Bronchial epithelial cell (primary cell): ENCODE measurements around the gene CCRL2. TPM values are rescaled to one million over a fixed set of nuclear protein-coding genes. Genes with fewer than 3 reads are reported as not detected.

ENCODE experiments used
- DNase-seq: peaks from one replicate; pipeline ENCODE4 v3.0.0-alpha.2; 2010; ENCODE audit warnings: low read depth
- FAIRE-seq: peaks from 2 replicates; lab custom pipeline; 2011; peaks lifted over from hg19 to GRCh38; lab: Jason Lieb, UNC
- H3K27me3 ChIP-seq: 2 replicates; pipeline ENCODE4 v1.5.1; 2011; ENCODE audit warnings: low read length; ENCODE audit not compliant: control insufficient read depth, insufficient read depth
- H3K36me3 ChIP-seq: 2 replicates; pipeline ENCODE4 v1.5.1; 2011; ENCODE audit warnings: low read length; ENCODE audit not compliant: control insufficient read depth, insufficient read depth
- H3K4me3 ChIP-seq: 2 replicates; pipeline ENCODE4 v1.5.1; 2011; ENCODE audit warnings: mild to moderate bottlenecking, low read depth, low read length, control low read depth
- total RNA-seq: library from RNA; depleted of rRNA; stranded (reverse); fragments of >200 nt; gene quantifications from 2 replicates; pipeline ENCODE4 v1.2.1, GENCODE V29; 2014
- TF ChIP-seq, protein P1 (sequence below): IDR thresholded peaks from 2 replicates; pipeline ENCODE4 v1.5.1; 2011; ENCODE audit warnings: mild to moderate bottlenecking, moderate library complexity, low read length, control low read depth, inconsistent platforms; ENCODE audit not compliant: insufficient read depth, severe bottlenecking

The CCRL2 gene
- total RNA-seq, 1 donor from 2014 or later = 0.26 TPM

DNA sequence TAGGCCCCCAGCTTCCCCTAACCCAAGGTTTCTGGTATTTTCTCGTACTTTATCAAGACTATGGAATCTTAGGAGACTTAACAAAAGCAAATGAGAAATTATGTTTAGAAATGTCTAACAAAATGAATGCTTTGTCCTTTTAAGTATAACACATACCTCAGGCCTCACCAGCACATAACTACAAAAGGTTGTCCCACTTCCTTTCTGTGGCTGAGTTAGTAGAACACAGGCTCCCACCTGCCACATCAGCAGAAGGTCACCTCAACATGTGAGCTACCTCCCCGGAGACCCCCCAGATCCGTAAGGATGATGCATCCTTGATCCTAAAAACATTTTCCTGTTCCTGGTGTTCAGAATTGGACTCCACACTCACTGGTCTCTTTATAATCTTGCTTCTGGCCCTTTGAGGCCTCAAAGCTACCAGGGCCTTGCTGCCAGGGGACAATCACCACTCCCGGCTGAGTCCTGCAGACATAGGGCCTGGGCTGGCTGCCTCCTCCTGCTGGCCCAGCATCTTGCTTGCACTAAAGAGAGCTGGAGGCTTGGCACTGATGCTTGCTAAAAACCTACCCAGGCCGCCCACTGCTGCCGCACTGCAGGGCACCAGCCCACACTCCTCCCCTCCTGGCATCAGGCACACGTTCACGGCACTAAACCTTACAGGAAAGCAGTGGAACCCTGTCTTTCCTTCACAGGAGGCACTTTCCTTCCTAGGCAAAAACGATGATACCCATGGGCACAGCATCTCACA, 2.9 kb downstream of the CCRL2 start:
- FAIRE-seq (no peak), DNase-seq (no peak)
- H3K36me3 ChIP-seq = no peaks in the 10 kb centered on the region
- H3K27me3 ChIP-seq = no peaks in the 10 kb centered on the region
- TF ChIP-seq, protein P1, sequence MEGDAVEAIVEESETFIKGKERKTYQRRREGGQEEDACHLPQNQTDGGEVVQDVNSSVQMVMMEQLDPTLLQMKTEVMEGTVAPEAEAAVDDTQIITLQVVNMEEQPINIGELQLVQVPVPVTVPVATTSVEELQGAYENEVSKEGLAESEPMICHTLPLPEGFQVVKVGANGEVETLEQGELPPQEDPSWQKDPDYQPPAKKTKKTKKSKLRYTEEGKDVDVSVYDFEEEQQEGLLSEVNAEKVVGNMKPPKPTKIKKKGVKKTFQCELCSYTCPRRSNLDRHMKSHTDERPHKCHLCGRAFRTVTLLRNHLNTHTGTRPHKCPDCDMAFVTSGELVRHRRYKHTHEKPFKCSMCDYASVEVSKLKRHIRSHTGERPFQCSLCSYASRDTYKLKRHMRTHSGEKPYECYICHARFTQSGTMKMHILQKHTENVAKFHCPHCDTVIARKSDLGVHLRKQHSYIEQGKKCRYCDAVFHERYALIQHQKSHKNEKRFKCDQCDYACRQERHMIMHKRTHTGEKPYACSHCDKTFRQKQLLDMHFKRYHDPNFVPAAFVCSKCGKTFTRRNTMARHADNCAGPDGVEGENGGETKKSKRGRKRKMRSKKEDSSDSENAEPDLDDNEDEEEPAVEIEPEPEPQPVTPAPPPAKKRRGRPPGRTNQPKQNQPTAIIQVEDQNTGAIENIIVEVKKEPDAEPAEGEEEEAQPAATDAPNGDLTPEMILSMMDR = no peak
- H3K4me3 ChIP-seq = no peak overlapping the region

DNA sequence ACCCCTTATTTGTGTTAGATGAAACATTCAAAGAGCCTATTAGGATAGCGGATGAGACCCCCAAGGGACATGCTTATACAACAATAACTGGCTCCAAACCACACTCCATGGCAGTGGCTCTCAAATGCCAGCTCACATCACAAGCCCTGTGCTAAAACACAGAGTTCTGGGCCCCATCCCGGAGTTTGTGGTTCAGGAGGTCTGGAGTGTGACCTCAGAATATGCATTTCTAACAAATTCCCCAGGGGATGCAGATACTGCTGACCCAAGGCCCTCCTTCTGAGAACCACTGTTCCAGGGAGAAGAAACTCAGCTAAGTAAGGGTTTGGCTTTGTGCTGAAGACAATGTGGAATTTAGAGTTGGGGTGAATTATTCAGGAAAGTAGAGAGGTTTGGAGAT, 3.6 kb downstream of the CCRL2 start:
- TF ChIP-seq, protein P1 = no peak
- H3K27me3 ChIP-seq = no peaks in the 10 kb centered on the region
- no peak for FAIRE-seq
- H3K4me3 ChIP-seq = no peak overlapping the region
- no peaks in the 10 kb centered on the region for H3K36me3 ChIP-seq
- no peak for DNase-seq

DNA sequence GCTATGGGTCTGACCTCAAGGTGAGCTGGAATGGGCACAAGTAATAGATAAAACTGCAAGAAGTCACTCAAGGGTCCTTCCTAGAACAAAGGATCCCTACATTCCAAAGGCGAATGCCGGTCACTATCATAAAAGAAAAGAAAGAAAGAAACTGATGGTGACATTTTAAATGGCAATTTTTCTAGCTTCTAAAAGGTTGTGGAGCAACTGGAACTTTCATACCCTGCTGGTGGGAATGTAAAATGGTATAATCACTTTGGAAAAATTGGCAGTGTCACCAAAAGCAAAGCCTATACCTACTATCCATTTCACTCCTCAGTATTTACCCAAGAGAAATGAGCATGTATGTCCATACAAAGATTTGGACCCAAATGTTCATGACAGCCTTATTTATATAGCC, 4.2 kb downstream of the CCRL2 start:
- FAIRE-seq (no peak), DNase-seq (no peak)
- TF ChIP-seq, protein P1 = no peak
- Histone ChIP-seq H3K4me3 (no peak overlapping the region), H3K36me3 (no peaks in the 10 kb centered on the region), H3K27me3 (no peaks in the 10 kb centered on the region)

DNA sequence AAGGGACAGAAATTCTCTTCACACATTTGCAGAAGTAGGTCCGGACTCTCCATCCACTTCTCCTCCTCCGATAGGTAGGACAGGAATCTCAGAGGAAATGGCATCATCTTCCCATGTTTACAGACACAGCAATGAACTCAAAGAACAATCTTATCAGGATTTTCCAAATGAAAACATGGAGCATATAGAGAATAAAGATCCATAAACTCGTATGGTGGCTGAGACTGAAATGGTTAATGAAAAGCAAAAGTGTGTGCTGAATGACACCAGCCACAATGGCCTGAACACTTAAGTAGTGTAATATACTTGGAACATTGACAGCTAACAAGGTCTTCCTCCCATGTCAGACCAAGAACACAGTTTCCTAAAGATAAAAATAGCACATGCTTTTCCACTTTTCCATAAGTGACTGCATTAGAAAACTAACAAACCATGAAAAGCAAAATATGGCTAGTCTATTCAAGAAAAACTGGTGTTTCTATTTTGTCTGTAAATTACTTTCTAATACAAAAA, 5.8 kb downstream of the CCRL2 start:
- no peak for FAIRE-seq

DNA sequence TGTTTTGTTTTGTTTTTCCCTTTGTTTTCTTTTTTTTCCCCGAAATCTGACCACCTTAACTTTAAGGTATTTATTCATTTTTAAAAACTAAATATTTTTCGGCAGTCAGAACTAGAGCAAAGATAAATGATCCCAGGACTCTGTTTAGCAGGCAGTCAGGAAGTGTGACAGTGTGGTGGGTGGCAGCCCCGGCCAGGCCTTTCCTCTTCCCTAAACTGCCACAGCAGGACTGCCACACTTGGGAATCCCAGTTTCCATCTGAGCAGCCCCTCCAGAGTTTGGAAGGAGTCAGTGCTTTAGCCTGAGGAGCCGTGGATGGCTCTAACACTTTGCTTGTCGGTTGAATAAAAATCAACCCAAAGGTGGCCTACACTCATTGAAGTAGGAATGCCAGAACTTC, 6.9 kb downstream of the CCRL2 start:
- TF ChIP-seq, protein P1 = no peak
- DNase-seq (no peak), FAIRE-seq (no peak)
- Histone ChIP-seq H3K27me3 (no peaks in the 10 kb centered on the region), H3K36me3 (no peaks in the 10 kb centered on the region), H3K4me3 (no peak overlapping the region)

More for the DNA sequence above, 5.8 kb downstream of the CCRL2 start:
- no peaks in the 10 kb centered on the region for H3K36me3 ChIP-seq
- no peak overlapping the region for H3K4me3 ChIP-seq
- no peaks in the 10 kb centered on the region for H3K27me3 ChIP-seq
- DNase-seq = no peak
- TF ChIP-seq, protein P1 = no peak

DNA sequence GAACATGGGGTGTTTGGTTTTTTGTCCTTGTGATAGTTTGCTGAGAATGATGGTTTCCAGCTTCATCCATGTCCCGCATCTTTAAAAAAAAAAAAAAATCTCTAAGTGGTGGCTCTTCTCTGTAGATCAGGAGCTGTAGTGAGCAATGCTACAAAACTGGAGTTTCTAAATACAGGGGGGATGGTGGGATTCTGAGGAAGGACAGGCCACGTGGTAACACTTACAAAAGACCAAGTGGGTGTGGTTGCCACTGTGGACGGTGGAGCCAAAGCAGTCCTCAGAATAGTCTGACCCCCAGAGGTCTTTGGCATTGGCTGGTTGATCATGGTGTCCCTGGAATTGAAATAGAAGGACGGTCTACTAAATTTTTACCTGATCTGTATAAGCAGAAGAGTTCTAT, 7.7 kb downstream of the CCRL2 start:
- FAIRE-seq (no peak), DNase-seq (no peak)
- H3K27me3 ChIP-seq = no peaks in the 10 kb centered on the region
- no peaks in the 10 kb centered on the region for H3K36me3 ChIP-seq
- H3K4me3 ChIP-seq = no peak overlapping the region
- TF ChIP-seq, protein P1 = no peak
